ENCODE measurements around the gene EVC.

GRCh38 chr4:5706486-5707290 lies 4.3 kb upstream of the EVC start:
- TF ChIP-seq TAF1 (IDR thresholded peaks at IDR 0.05; ENCODE audit: borderline replicate concordance, insufficient read depth, low read length), result no peak
- no peak for TF ChIP-seq POLR2AphosphoS5 (IDR thresholded peaks at IDR 0.05; ENCODE audit: low read depth, low read length)
- TF ChIP-seq, protein P1, sequence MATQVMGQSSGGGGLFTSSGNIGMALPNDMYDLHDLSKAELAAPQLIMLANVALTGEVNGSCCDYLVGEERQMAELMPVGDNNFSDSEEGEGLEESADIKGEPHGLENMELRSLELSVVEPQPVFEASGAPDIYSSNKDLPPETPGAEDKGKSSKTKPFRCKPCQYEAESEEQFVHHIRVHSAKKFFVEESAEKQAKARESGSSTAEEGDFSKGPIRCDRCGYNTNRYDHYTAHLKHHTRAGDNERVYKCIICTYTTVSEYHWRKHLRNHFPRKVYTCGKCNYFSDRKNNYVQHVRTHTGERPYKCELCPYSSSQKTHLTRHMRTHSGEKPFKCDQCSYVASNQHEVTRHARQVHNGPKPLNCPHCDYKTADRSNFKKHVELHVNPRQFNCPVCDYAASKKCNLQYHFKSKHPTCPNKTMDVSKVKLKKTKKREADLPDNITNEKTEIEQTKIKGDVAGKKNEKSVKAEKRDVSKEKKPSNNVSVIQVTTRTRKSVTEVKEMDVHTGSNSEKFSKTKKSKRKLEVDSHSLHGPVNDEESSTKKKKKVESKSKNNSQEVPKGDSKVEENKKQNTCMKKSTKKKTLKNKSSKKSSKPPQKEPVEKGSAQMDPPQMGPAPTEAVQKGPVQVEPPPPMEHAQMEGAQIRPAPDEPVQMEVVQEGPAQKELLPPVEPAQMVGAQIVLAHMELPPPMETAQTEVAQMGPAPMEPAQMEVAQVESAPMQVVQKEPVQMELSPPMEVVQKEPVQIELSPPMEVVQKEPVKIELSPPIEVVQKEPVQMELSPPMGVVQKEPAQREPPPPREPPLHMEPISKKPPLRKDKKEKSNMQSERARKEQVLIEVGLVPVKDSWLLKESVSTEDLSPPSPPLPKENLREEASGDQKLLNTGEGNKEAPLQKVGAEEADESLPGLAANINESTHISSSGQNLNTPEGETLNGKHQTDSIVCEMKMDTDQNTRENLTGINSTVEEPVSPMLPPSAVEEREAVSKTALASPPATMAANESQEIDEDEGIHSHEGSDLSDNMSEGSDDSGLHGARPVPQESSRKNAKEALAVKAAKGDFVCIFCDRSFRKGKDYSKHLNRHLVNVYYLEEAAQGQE (IDR thresholded peaks at IDR 0.05; ENCODE audit: insufficient read depth in 1 of 2, low read depth in 2 of 2, low read length in 2 of 2), result no peak
